ENCODE results near the gene CLEC16A. TPM values are rescaled to one million over a fixed set of nuclear protein-coding genes. Genes with fewer than 3 reads are reported as not detected.
A peak's percentile ranks its signal among the peaks of the same experiment; 100 is the strongest.

The CLEC16A gene
- total and polyA plus RNA-seq, 9 of the 15 experiments (the other 6 are each of a cell fraction or from before 2014, with no cell fraction given): 1.00 to 22.3 (median 10.0) TPM

DNA sequence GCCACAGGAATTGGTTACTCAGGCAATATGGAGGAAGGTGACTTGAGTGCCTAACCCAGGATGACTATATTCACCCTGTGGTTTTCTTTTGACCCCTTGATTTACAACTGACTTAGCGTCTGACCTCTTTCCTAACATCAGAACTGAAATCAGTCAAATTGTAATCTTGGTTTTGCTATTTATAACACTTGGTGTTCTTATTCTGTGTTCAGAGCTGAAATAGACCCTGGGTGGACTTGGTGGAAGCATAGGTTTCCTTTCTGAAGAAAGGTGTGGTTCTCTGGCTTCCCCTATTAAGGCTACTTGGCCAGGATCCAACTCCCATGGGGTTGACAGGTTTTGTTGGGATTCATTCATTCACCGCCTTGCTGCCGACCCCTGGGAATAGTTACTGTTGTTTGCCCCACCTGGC is 80.8 kb downstream of the CLEC16A start:
- no peak overlapping the region for H2AFZ ChIP-seq (ENCODE audit: low read depth, low read length)
- no peaks in the 10 kb centered on the region for H3K9me1 ChIP-seq (ENCODE audit: control insufficient read depth, insufficient read depth, low read length)
- 60% methylated on average over 3 of the region's 3 CpGs for WGBS (ENCODE audit: insufficient coverage, low coverage, missing lambda C conversion rate)
- H3K27me3 ChIP-seq (ENCODE audit: control insufficient read depth in 2 of 2, insufficient read depth in 2 of 2, low read length in 2 of 2): no peaks in the 10 kb centered on the region
- no peaks in the 10 kb centered on the region for H3K79me2 ChIP-seq (ENCODE audit: control insufficient read depth, insufficient read depth, low read length)
- H3K4me2 ChIP-seq (ENCODE audit: insufficient read depth, low read length): no peak overlapping the region
- no peaks in the 10 kb centered on the region for H3K9me3 ChIP-seq (replicated peaks; ENCODE audit: control insufficient read depth, insufficient read depth, low read depth, low read length)
- POLR2A ChIA-PET: interaction anchor here (0.5 kb wide), 1 partner anchor 341 kb away, joined by 3 read pairs; no protein-coding TSS in a partner anchor
- H3K36me3 ChIP-seq (ENCODE audit: control insufficient read depth, insufficient read depth, low read length): peaks cover 34% of the 10 kb centered on the region; the same call in 1 of the 3 replicates
- BruUV-seq (replicated peaks): no TSS peak
- H3K27ac ChIP-seq (ENCODE audit: extremely low read depth, low read depth, low read length): no peak overlapping the region
- 0 out of 2 replicates have a peak, but pooled peaks cover 4% of the 10 kb centered on the region for H4K20me1 ChIP-seq (replicated peaks; ENCODE audit: control insufficient read depth, insufficient read depth, low read length)
- no peak overlapping the region for H3K4me3 ChIP-seq
- intact Hi-C loops (cut with micrococcal nuclease) (no loop called here), in situ Hi-C loops (cut with MboI) (no loop called here)
- ATAC-seq: no peak
- peak in 1 of 4 experiments; percentile 11 for DNase-seq (ENCODE audit: extremely low read depth in 1 of 4, low spot score in 3 of 4)
- CTCF ChIA-PET (ENCODE audit: low intra/inter-chr PET ratio): no interaction called here
- peaks cover 2 to 3% of the 10 kb centered on the region in 2 experiments; a peak in 4 of 5 replicates for H3K4me1 ChIP-seq (replicated peaks in 1 of 2; ENCODE audit: control insufficient read depth in 2 of 2, insufficient read depth in 2 of 2, low read length in 2 of 2)
- H3K9ac ChIP-seq (ENCODE audit: insufficient read depth in 1 of 2, low read depth in 2 of 2, low read length in 2 of 2): no peak overlapping the region
- FAIRE-seq: no peak
- no peak for TF ChIP-seq KAT8 (IDR thresholded peaks at IDR 0.05; ENCODE audit: low read depth)
- no peak for TF ChIP-seq CC2D1A (IDR thresholded peaks at IDR 0.05)
- no peak for TF ChIP-seq ZNF232 (CRISPR knock-in tag; IDR thresholded peaks at IDR 0.05)
- peak; percentile 78 for TF ChIP-seq NFIC (IDR thresholded peaks at IDR 0.05)
- TF ChIP-seq, protein P1, sequence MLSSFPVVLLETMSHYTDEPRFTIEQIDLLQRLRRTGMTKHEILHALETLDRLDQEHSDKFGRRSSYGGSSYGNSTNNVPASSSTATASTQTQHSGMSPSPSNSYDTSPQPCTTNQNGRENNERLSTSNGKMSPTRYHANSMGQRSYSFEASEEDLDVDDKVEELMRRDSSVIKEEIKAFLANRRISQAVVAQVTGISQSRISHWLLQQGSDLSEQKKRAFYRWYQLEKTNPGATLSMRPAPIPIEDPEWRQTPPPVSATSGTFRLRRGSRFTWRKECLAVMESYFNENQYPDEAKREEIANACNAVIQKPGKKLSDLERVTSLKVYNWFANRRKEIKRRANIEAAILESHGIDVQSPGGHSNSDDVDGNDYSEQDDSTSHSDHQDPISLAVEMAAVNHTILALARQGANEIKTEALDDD (IDR thresholded peaks at IDR 0.05): peak; percentile 42; the same call in 1 of the 2 replicates
- TF ChIP-seq EGR1 (conservative IDR thresholded peaks at IDR 0.05): no peak
- TF ChIP-seq MYNN (IDR thresholded peaks at IDR 0.05): no peak
- TF ChIP-seq MYNN (CRISPR knock-in tag; IDR thresholded peaks at IDR 0.05): no peak
- TF ChIP-seq CHD4 (IDR thresholded peaks at IDR 0.05; ENCODE audit: insufficient read depth, insufficient replicate concordance, low read depth, low read length, poor library complexity, severe bottlenecking): no peak
- no peak for TF ChIP-seq NBN (IDR thresholded peaks at IDR 0.05; ENCODE audit: low read depth)
- no peak for TF ChIP-seq CTBP1 (IDR thresholded peaks at IDR 0.05; ENCODE audit: borderline replicate concordance)
- no peak for TF ChIP-seq SMARCE1 (IDR thresholded peaks at IDR 0.05)
- no peak for TF ChIP-seq FOS (IDR thresholded peaks at IDR 0.05; ENCODE audit: extremely low read depth, insufficient read length)
- TF ChIP-seq, protein P2, sequence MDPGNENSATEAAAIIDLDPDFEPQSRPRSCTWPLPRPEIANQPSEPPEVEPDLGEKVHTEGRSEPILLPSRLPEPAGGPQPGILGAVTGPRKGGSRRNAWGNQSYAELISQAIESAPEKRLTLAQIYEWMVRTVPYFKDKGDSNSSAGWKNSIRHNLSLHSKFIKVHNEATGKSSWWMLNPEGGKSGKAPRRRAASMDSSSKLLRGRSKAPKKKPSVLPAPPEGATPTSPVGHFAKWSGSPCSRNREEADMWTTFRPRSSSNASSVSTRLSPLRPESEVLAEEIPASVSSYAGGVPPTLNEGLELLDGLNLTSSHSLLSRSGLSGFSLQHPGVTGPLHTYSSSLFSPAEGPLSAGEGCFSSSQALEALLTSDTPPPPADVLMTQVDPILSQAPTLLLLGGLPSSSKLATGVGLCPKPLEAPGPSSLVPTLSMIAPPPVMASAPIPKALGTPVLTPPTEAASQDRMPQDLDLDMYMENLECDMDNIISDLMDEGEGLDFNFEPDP (CRISPR knock-in tag; IDR thresholded peaks at IDR 0.05): no peak
- no peak for TF ChIP-seq KDM1A (IDR thresholded peaks at IDR 0.05)
- no peak for TF ChIP-seq DIDO1 (tag; IDR thresholded peaks at IDR 0.05; ENCODE audit: low read depth)

All from K562 (cell line).